ENCODE data around the gene PFDN4.

DNA sequence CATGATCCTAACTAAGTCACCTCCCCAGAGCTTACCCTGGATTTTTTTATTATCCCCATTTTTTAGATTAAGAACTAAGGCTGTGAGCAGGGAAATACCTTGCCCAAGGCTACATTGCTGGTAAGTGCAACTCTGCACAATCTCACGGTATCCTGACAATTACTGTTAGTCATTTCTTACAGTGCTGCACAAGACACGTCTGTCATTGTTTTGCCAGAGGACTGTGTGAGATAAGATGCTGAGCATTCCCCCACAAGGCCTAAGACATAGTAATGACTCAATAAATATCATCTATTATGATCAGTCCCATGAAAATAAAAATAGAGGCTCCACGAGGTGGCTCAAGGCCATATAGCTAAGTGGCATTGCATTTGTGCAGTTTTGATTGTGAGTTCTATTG, 21.0 kb downstream of the PFDN4 start:
- TF ChIP-seq POLR2A (IDR thresholded peaks at IDR 0.05) (no peak), EP300 (IDR thresholded peaks at IDR 0.05) (no peak)
- TF ChIP-seq, protein P1, sequence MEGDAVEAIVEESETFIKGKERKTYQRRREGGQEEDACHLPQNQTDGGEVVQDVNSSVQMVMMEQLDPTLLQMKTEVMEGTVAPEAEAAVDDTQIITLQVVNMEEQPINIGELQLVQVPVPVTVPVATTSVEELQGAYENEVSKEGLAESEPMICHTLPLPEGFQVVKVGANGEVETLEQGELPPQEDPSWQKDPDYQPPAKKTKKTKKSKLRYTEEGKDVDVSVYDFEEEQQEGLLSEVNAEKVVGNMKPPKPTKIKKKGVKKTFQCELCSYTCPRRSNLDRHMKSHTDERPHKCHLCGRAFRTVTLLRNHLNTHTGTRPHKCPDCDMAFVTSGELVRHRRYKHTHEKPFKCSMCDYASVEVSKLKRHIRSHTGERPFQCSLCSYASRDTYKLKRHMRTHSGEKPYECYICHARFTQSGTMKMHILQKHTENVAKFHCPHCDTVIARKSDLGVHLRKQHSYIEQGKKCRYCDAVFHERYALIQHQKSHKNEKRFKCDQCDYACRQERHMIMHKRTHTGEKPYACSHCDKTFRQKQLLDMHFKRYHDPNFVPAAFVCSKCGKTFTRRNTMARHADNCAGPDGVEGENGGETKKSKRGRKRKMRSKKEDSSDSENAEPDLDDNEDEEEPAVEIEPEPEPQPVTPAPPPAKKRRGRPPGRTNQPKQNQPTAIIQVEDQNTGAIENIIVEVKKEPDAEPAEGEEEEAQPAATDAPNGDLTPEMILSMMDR (IDR thresholded peaks at IDR 0.05) = no peak

All from tibial nerve (tissue), 4 donors.